ENCODE results near the gene GABPB2. TPM values are rescaled to one million over a fixed set of nuclear protein-coding genes. Genes with fewer than 3 reads are reported as not detected.
"Not testable (repeated sequence)": the region's sequence is repeated elsewhere in the genome, so short reads cannot be mapped to it uniquely, and the experiment has no call there.

The GABPB2 gene
- total RNA-seq, 1 donor from 2014 or later: 3.7 TPM

GRCh38 chr1:151069103-151069486 is 1.5 kb upstream of the GABPB2 start:
- Histone ChIP-seq H3K27me3 (ENCODE audit: control insufficient read depth, insufficient read depth, low read length) (no peaks in the 10 kb centered on the region), H3K4me3 (ENCODE audit: low read depth, low read length) (no peak overlapping the region), H3K36me3 (ENCODE audit: control insufficient read depth, insufficient read depth, low read length) (no peaks in the 10 kb centered on the region)
- TF ChIP-seq CTCF (IDR thresholded peaks at IDR 0.05; ENCODE audit: insufficient read depth, low read length, poor library complexity, severe bottlenecking): no peak
- no peak for DNase-seq (ENCODE audit: low read depth)

- no peak for DNase-seq (ENCODE audit: low read depth)
- Histone ChIP-seq H3K36me3 (ENCODE audit: control insufficient read depth, insufficient read depth, low read length) (no peaks in the 10 kb centered on the region), H3K4me3 (ENCODE audit: low read depth, low read length) (no peak overlapping the region), H3K27me3 (ENCODE audit: control insufficient read depth, insufficient read depth, low read length) (no peaks in the 10 kb centered on the region)
- TF ChIP-seq CTCF (IDR thresholded peaks at IDR 0.05; ENCODE audit: insufficient read depth, low read length, poor library complexity, severe bottlenecking): no peak
These were observed 1.7 kb downstream of the GABPB2 start for GRCh38 chr1:151072224-151072623.

- TF ChIP-seq CTCF (IDR thresholded peaks at IDR 0.05; ENCODE audit: insufficient read depth, low read length, poor library complexity, severe bottlenecking): no peak
- no peaks in the 10 kb centered on the region for H3K27me3 ChIP-seq (ENCODE audit: control insufficient read depth, insufficient read depth, low read length)
- no peak overlapping the region for H3K4me3 ChIP-seq (ENCODE audit: low read depth, low read length)
- H3K36me3 ChIP-seq (ENCODE audit: control insufficient read depth, insufficient read depth, low read length): no peaks in the 10 kb centered on the region
- no peak for DNase-seq (ENCODE audit: low read depth)
These were observed 15.5 kb downstream of the GABPB2 start for GRCh38 chr1:151085953-151086559.

GRCh38 chr1:151097426-151097825 is 26.9 kb downstream of the GABPB2 start:
- not testable (repeated sequence) for H3K4me3 ChIP-seq (ENCODE audit: low read depth, low read length); H3K27me3 ChIP-seq (ENCODE audit: control insufficient read depth, insufficient read depth, low read length); DNase-seq (ENCODE audit: low read depth); H3K36me3 ChIP-seq (ENCODE audit: control insufficient read depth, insufficient read depth, low read length)

- no peaks in the 10 kb centered on the region for H3K36me3 ChIP-seq (ENCODE audit: control insufficient read depth, insufficient read depth, low read length)
- no peaks in the 10 kb centered on the region for H3K27me3 ChIP-seq (ENCODE audit: control insufficient read depth, insufficient read depth, low read length)
- no peak for TF ChIP-seq CTCF (IDR thresholded peaks at IDR 0.05; ENCODE audit: insufficient read depth, low read length, poor library complexity, severe bottlenecking)
- no peak for DNase-seq (ENCODE audit: low read depth)
- no peak overlapping the region for H3K4me3 ChIP-seq (ENCODE audit: low read depth, low read length)
These were observed 27.6 kb downstream of the GABPB2 start for GRCh38 chr1:151098126-151098525.

- no peak for DNase-seq (ENCODE audit: low read depth)
- no peak overlapping the region for H3K4me3 ChIP-seq (ENCODE audit: low read depth, low read length)
- no peaks in the 10 kb centered on the region for H3K27me3 ChIP-seq (ENCODE audit: control insufficient read depth, insufficient read depth, low read length)
- TF ChIP-seq CTCF (IDR thresholded peaks at IDR 0.05; ENCODE audit: insufficient read depth, low read length, poor library complexity, severe bottlenecking): no peak
- no peaks in the 10 kb centered on the region for H3K36me3 ChIP-seq (ENCODE audit: control insufficient read depth, insufficient read depth, low read length)
These were observed 34.1 kb downstream of the GABPB2 start for GRCh38 chr1:151104630-151105029.

All from kidney epithelial cell (primary cell).